Measurements from ENCODE around the gene DNM2.

The DNM2 gene

DNA sequence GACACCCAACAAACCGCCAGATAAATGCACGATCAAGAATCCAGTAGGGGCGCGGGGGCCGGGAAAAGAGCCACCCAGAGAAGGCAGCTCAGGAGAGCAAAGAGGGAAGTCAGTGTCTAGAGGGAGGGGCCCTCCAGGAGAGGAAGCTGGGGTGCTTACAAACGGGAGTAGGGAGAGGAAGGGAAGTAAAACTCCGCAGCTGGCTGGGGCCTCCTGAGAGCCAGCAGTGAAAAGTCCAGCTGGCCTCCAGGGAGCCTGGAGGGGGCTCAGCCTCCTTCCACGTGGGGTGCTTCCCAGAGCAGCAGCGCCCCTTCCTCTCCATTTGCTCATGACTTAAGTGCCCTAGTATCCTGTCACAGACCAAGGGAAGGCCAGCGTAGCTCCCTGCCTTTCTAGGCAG lies 66.4 kb downstream of the DNM2 start:
- no peak for DNase-seq

DNA sequence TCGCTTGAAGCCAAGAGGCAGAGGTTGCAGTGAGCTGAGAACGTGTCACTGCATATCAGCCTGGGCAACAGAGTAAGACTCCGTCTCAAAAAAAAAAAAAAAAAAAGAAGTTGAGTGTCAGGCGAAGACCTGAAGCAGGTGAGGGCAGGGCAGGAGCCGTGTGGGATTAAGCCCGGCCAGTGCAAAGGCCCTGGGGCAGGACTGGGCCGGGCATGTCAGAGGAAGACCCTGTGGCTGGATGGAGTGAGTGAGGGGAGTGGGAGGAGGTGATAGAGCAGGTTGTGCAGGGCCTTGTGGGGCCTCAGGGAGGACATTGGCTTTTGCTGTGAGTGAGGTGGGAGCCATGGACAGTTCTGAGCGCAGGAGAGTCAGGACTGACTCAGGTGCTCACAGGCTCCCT lies 70.3 kb downstream of the DNM2 start:
- no peak for DNase-seq

DNA sequence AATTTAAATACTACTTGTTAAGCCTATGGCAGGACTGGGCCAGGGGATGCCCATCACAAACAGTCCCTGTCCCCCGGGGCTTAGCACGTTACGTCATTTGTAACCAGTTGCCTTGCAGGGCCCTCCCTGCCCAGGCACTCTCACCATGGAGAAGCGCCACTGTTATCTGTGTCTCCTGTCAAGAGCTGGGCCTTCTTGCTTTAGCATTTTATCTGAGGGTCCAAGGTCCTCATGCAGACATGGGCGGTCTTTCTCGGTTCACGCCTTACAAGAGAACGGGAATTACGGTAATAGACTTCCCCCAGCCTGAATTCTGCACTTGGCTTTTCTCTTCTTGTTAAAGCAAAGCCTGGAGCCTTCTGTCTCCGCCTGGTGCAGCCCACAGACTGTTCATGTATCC lies 72.0 kb downstream of the DNM2 start:
- DNase-seq, result no peak

DNA sequence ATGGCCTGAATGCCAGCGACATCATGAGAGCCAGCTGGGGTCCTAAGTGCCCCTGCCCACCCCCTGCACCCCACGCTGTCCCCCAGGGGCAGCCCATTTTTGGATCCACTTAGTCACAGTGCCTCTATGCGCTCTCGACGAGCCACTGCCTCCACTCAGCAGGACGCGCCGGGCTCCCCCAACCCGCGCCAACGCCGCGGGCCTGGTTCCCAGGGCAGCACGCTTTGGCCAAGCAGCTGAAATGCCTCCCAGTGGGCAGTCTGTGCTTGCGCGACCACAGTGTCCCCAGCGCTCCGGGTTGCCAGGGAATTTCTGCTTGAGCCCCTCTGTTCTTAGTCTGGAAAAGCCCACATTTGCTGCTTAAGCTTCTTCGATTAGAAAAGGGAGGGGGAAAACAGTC lies 78.8 kb downstream of the DNM2 start:
- DNase-seq, result no peak

DNA sequence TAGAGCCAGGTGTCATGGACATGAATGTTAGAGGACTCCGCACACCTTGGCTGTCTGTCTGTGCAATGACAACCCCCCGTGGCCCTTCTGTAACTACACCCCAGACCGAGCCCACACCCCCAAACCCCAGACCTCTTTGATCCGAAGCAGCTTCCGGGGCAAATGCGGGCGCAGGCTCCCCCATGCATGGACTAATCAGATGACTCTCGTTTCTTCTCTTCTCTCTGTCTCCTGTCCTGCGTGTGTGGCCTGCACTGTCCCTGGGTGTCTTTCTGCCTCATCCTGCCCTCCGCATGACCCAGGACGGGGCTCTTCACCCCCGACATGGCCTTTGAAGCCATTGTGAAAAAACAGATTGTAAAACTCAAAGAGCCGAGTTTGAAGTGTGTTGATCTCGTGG lies 79.2 kb downstream of the DNM2 start:
- DNase-seq, result no peak

DNA sequence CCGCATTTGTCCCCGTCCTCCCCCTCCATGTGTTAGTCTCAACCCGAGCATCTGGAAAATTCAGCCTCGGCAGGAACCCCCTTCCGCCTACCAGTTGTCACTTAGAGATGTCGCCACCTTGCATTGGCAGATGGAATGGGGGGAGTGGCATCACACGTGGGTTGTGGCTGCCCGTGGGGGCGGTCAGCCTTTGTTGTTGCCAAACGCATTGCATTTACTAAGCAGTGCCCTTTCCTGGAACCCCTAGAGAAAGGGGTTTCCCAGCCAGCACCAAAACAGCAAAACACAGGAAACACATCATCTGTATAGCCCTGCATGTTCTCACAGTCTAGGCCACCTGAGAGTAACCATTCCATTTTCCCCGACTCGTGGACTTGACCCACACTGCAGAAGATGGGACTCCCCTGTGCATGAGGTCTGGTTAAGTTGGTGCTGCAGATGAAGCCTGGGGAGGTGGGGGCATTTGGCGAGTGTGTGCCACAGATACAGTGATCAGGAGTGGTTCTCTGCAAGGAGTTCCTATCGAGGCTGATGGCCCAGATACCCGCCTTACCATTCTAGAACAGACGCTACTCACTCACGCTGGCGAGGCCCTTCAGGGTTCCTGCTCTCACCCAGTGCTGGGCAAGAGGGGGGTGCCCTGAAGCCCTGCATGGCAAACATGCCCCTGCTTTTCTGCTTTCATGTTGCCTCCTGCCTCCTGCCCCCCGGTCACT lies 79.8 kb downstream of the DNM2 start:
- no peak for DNase-seq

DNA sequence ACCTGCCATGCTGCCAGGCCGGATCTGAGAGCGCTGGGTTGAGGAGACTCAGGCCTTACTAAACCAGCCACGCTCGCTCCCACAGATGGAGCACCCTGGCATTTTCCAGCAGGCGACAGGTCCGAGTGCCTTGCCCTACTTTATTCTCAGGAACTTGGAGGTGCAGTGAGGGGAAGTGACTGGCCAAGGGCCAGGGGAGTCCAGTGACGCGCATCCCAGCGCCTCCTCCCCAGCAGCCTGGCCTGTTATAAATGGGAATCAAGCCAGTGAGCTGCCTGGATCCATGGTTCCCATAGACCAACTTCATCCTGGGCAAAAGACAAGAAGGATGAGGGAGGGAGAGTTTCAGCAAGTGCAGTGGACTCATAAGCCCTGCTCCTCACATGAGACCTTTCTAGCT lies 82.6 kb downstream of the DNM2 start:
- DNase-seq, result no peak

DNA sequence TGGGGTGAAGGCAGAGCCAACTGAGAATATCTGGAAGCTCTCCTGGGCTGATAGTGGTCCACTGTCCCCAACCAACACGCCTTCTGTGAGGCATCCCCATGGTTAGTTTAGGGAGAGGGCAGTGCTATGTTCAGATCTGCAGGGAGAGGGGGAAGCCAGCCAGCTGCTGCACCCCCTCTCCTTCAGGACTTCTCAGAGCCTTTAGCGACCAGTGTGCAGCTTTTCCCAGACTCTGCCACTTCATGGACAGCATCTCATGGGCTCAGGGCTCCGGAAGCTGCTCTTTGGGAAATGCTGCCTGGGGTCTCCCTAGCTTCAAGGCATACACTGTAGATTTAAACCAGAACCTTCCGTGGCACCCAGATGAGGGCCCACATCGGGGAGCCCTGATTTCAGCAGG lies 84.6 kb downstream of the DNM2 start:
- no peak for DNase-seq

DNA sequence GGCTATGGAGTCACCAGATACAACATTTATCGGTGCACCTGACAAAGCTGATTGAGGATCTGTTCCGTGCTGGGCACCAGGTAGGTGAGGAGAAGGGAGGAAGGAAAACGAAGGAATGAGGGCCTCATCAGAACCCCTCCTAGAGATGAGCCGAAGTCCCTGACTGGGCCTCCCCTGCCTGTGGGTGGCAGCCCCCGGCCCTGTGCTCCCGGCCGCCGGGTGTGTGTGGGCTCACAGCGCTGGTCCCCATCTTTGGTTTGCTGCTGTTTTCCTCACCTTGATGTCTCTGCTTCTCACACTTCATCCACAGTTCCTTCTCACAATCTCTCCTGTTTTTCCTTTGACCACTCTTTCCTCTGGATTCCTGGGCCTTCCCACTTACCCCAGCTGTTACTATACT lies 85.4 kb downstream of the DNM2 start:
- no peak for DNase-seq

DNA sequence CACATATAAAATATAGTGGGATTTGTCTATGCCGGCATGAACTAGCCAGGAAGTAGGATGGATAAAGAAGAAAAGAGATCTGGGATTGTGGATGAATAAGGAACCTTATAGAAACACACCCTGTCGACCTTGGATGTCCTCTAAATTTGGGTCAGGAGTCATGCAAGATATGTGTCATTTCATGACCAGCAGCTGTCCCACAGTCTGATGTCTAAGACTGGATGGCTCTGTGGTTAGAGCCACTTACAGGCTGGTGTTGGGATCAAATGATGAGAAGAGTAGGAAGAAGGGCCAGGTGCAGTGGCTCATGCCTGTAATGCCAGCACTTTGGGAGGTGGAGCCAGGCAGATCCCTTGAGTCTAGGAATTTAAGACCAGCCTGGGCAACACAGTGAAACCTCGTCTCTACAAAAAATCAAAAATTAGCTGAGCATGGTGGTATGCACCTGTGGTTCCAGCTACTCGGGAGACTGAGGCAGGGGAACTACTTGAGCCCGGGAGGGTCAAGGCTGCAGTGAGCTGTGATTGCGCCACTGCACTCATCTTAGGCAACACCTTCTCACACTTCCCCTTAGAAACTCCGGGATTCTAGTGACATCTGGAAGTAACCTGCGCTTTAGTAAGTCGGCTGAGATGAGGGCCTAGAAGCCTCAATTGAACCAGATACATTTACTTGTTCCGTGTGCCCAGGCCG lies 87.3 kb downstream of the DNM2 start:
- no peak for DNase-seq

DNA sequence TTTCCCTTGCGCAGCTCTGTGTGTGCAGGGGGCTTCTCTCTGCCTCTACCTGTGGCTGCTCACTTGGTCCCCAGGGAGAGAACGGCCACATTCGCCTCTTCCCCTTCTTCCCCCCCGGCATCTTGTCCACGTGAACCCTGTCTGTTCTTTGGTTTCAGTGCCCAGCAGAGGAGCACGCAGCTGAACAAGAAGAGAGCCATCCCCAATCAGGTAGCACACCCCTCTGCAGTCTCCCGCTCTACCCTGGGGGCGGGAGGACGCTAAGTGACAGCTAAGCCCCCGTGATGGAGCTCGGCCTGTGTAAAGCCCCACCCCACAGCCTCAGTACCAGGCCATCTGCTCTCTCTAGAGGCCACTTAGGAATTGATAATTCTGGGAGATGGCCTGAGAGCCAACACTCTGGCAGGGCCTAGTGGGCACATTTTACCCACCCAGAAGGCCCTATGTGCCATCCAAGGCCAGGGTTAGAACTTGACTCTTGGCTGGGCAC lies 87.9 kb downstream of the DNM2 start:
- DNase-seq, result no peak

DNA sequence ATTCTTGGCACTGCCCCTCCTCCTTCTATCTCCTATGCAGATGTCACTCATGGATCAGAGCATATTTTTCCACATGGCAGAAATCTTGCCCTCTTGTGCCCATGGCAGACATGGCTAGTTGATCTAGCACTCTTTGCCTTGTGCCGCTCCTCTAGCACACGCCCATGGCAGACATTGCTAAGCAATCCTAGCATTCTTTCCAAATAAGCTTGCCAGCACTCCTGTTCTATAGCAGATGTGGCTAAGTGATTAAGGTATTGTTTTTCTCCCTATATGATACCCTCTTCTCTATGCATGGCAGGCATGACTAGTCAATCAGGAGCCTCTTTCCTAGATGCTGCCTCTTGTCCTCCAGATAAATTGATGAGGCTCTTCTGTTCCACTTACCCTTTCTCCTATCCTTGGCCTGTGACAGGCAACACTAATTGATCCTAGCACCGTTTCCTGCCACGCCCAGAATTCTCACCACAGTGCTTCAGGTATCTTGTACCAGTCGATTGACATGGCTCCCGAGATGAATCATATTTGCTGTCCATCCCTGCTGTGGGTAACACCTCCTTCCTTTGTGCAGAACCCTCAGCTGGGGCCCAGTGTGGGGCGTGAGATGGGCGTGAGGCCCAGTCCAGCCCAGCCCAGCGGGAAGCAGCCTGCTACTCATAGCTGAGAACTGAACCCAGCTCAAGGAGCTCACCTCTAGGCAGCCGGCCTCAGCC lies 91.2 kb downstream of the DNM2 start:
- peak; percentile 29 for DNase-seq

DNA sequence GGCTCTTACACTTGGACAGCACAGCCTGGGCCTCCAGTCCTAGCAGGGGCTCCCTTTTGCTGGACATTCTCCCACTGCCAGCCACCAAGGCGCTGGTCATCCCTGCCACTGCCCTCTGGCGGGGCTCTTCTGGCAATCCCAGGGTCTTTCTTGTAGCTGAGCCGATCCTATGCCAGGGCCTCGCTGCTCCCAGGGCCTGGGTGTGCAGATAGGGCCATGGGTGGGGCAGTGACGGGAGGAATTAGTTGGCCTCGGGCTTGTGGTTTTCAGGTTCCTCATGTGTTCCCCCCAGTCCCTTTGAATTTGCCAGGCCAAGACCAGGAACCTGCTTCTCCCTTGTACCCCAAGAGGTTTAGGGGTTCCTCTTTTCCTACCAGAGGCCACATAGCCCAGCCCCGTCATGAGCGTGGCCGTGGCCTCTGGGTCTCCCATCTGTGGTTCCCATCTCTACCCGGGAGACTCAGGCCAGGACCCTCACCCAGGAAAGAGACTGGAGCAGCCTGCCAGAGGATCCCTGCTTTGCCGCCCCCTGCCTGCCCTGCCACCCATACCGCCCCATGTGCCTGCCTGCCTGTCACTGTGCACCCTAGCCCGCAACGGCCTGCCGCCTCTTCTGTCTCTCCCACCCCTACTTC lies 91.9 kb downstream of the DNM2 start:
- DNase-seq, result no peak

DNA sequence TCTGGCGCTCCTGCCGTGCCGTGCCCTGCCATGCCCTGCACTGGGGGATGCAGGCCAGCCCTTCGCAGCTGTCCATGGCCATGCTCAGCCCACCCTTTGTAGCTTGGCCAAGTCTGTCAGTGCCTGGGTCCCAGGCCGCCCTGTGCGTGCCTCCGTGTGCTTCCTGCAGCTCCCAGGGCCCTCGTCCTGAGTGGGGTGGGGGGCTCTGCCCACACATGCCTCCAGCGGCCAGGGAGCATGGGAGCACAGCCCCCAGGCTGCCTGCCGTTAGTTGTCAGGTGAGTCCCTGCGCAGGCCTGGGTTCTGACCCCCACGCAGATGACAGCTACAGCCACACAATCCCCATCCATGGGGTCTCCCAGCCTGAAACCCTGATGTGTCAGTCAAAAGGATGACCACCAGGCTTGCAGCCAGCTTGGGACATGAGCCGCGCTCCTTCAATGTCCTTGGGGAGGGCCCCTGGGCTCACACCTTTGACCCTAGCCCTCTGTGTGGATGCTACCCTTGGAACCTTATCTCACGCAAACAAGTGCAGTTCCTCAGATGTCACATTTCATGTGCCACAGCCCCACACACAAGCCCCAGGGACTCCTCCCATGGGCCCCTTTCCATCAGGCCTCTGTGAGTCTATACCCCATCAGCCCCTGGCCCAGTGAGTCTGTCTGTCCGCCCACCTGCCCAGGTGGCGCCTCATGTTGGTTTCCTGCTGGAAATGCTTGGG lies 93.7 kb downstream of the DNM2 start:
- DNase-seq, result no peak

DNA sequence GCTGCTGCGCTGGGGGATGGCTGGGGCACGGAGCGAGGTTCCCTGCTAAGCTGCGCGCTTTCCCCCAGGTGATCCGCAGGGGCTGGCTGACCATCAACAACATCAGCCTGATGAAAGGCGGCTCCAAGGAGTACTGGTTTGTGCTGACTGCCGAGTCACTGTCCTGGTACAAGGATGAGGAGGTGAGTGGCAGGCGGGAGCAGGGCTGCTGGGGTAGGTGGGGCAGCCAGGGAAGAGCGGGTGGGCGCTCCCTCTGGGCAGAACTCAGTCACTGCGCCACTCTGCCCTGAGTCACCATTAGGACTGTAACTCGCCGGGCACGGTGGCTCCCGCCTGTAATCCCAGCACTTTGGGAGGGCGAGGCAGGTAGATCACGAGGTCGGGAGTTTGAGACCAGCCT lies 94.3 kb downstream of the DNM2 start:
- DNase-seq, result no peak

DNA sequence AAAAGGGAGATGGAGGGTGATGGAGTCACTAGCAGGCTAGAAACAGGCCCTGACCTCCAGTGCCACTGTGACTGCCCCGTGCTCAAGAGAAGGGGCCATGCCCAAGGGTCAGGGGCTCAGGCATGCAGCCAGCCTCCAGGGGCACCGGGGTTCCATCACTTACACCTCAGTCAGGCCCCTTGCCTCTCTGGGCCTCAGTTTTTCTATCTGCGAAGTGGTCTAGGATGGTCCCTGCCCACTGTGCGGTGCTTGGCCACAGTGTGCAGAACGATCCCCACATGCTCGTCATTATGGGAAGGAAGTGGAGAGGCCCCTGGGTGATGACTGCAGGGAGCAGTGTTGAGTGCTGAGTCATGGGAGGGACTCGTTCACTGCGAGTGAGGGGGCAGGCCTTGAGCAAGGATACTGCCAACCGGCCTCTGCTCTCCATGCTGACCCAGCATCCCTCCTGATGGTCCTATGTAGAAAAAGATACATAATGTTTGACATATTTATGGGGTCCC lies 95.1 kb downstream of the DNM2 start:
- DNase-seq, result no peak

DNA sequence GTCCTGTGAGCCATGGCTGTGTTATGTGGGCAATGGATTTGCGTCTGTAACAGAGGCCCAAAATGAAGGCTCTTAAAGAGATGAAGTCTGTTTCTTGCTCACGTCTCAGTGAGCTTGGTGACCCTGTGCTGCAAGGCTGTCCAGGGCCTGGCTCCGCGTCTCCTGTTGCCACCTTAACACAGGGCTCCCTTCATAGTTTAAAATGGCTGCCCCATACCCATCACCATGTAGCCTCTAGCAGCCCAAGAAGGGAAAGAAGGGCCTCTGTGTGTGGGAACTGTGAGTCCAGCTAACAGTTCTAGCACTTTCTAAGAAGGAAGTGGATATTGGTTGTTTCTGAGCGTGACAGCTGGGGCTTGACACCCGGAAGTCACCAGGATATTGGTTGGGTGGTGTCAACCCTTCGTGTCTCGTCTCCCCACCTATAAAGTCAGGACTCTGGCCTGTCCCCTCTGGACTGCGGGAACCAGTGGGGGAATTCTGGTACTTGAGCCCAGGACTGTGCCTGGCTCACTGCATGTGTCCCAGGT lies 97.2 kb downstream of the DNM2 start:
- no peak for DNase-seq

DNA sequence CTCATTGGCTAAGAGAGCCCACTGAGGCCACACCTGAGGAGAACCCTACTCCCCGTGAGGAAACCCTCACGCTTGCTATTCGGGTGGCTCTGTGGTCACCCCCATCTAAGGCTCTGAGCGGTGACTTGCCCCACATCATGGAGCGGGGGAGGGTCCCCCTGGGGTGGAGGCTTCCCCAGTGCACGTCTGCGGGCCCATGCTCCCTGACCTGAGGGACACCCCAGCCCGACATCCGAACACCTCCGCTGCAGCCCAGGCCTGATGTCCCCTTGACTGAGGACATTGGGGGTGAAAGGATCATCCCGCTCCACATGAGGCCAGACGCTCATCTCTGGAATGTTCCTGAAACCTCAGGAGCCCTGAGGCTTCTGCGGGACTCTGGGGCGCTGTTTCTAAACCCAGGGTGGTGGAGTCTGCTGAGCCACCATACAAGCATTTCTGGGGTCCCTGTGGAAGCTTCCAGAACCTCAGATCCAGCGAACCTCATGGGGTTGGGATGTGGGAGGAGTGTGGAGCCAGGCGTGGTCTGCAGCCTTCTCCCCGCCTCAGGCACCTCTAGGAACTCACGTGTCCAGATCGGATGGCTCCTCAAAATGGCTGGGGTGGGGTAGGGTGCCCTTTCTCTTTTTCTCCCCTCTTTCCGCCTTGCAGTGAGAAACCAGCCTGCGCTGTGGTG lies 98.2 kb downstream of the DNM2 start:
- no peak for DNase-seq

DNA sequence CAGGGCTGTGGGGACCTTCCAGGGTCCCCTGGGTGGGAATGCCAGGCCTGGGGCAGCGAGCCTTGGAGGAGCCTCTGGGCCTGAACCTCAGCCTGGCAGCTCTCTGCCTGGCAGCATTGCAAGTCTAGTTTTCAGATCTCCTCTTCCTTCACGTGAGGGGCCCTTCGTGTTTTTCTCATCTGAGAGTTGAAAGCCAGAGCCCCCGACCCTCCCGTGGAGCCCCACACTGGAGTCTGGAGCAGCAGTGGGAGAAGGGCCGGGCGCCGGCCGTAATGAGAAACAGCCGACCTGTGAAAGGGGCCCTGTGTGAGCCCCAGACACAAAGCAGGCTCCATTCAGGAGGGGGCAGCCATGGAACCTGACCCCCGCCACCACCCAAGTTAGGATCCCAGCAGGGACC lies 98.8 kb downstream of the DNM2 start:
- no peak for DNase-seq

DNA sequence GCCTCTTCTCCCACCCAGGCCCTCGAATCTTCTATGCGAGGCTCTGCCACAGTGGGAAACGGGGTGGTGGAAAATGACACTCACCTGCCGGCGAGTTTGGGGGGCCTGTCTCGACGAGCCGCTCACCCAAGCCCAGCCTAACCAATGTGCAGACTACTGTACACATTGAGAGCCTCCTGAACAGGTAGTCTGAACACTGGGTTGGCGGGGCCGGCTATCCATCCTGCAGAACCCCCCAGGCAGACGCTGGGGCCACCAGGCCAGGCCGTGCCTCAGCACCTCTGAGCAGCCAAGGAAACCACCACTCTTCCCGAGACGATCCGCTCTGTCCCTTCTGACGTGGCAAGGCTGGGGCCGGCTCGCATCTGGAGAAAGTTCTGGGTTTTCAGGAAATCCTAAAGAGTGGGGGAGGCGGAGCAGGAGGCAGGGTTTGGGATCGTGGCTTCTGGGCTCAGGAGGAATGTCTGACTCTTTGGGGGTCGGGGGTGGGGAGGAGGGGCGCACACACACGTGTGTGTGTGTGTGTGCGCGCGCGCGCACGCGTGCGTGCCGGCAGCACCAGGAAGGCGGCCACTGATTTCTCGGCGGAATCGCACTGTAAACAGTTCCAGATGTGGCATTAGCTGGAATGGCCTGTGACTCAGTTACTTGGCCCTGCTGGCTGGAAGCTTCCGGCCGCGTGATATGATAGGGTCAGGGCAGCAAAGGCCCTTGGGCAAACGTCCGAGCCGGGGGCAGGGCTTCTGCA lies 99.6 kb downstream of the DNM2 start:
- no peak for DNase-seq
